GM12878 (cell line): ENCODE results near the gene MSH6. TPM values are rescaled to one million over a fixed set of nuclear protein-coding genes. Genes with fewer than 3 reads are reported as not detected.

Source experiments
- ASH2L ChIP-seq: fragments of 300-600, 200-600 bp; sonication (generic); IDR thresholded peaks from 2 replicates; pipeline ENCODE4 v1.6.1; 2017; ENCODE audit warnings: low read depth, mild to moderate bottlenecking, borderline replicate concordance
- CBFB ChIP-seq: IDR thresholded peaks from 2 replicates; pipeline ENCODE4 v1.6.1; 2016; ENCODE audit warnings: antibody characterized with exemption, low read depth
- CHD2 ChIP-seq: IDR thresholded peaks from 2 replicates; pipeline ENCODE4 v1.6.1; 2011; ENCODE audit warnings: low read depth, low read length, improper control_type of control experiment, borderline replicate concordance
- EGR1 ChIP-seq, 2 experiments: IDR thresholded peaks; 1 replicate in 1 of 2; 2 replicates in 1 of 2; pipeline ENCODE4 v1.6.1; 2011 to 2012; ENCODE audit warnings: low read depth in 2 of 2, low read length in 2 of 2, borderline replicate concordance in 1 of 2, mild to moderate bottlenecking in 1 of 2, moderate library complexity in 1 of 2
- MYC ChIP-seq: IDR thresholded peaks from 2 replicates; pipeline ENCODE4 v1.6.1; 2011; ENCODE audit warnings: mild to moderate bottlenecking, low read length, moderate library complexity, inconsistent platforms; ENCODE audit not compliant: insufficient read depth, insufficient replicate concordance, insufficient read length, severe bottlenecking
- NFYB ChIP-seq: IDR thresholded peaks from 2 replicates; pipeline ENCODE4 v1.6.1; 2011; ENCODE audit warnings: low read depth, mild to moderate bottlenecking, low read length, improper control_type of control experiment, moderate library complexity; ENCODE audit not compliant: insufficient read depth
- RBBP5 ChIP-seq: fragments of 200-600 bp; sonication (generic); conservative IDR thresholded peaks from 2 replicates; pipeline ENCODE4 v1.6.1; 2016
- SIN3A ChIP-seq: IDR thresholded peaks from 2 replicates; pipeline ENCODE4 v1.6.1; 2012; ENCODE audit warnings: low read depth, low read length, improper control_type of control experiment
- SMAD5 ChIP-seq: IDR thresholded peaks from 2 replicates; pipeline ENCODE4 v1.6.1; 2016; ENCODE audit warnings: antibody characterized with exemption, low read depth
- SMARCA5 ChIP-seq: fragments of 450-650 bp; IDR thresholded peaks from 2 replicates; pipeline ENCODE4 v1.6.1; 2017; ENCODE audit warnings: mild to moderate bottlenecking
- SP1 ChIP-seq: IDR thresholded peaks from one replicate; pipeline ENCODE4 v1.6.1; 2011; ENCODE audit warnings: low read depth, low read length
- SRF ChIP-seq, 2 experiments: IDR thresholded peaks; 2 replicates each; pipeline ENCODE4 v1.6.1; 2011; ENCODE audit warnings: low read depth in 2 of 2, low read length in 2 of 2, mild to moderate bottlenecking in 1 of 2, moderate library complexity in 1 of 2
- ZNF384 ChIP-seq: IDR thresholded peaks from 2 replicates; pipeline ENCODE4 v1.6.1; 2012; ENCODE audit warnings: low read depth, mild to moderate bottlenecking, low read length, improper control_type of control experiment, borderline replicate concordance
- polyA plus RNA-seq, 11 experiments: library from polyadenylated mRNA; depleted of rRNA in 4 of 11; unstranded in 6 of 11; stranded (reverse) in 5 of 11; fragments of >200 nt; fragmentation: Nextera tagmentation in 4 of 11; fragmentation: Illumina TruSeq in 1 of 11; extraction: Ambion mirVana in 4 of 11; extraction: Trizol in 1 of 11; gene quantifications; 1 replicate in 1 of 11; 2 replicates in 10 of 11; pipeline versions ENCODE4 v1.2.1 to v1.2.3, GENCODE V29; 2011 to 2016; ENCODE audit warnings: inconsistent platforms in 2 of 11, missing spikeins in 2 of 11, low read depth in 1 of 11
- total RNA-seq, 4 experiments: library from RNA; depleted of rRNA in 3 of 4; stranded (reverse); fragments of >200 nt in 3 of 4; fragmentation: Illumina TruSeq in 1 of 4; extraction: Trizol in 1 of 4; gene quantifications; 2 replicates each; pipeline versions ENCODE4 v1.2.1 to v1.2.3, GENCODE V29; 2013 to 2021
- TF ChIP-seq, protein P1 (sequence below): IDR thresholded peaks from 2 replicates; pipeline ENCODE4 v1.6.1; 2011; ENCODE audit warnings: borderline replicate concordance, low read depth, mild to moderate bottlenecking, moderate library complexity, low read length; ENCODE audit not compliant: insufficient read depth, poor library complexity, severe bottlenecking
- TF ChIP-seq, protein P2 (sequence below): IDR thresholded peaks from 2 replicates; pipeline ENCODE4 v1.6.1; 2012; ENCODE audit warnings: low read depth, low read length, improper control_type of control experiment
- TF ChIP-seq, protein P3 (sequence below): fragments of 450-650 bp; conservative IDR thresholded peaks from 2 replicates; pipeline ENCODE4 v1.6.1; 2017; ENCODE audit warnings: mild to moderate bottlenecking, moderate library complexity
- TF ChIP-seq, protein P4 (sequence below): IDR thresholded peaks from 2 replicates; pipeline ENCODE4 v1.6.1; 2012; ENCODE audit warnings: low read length, inconsistent platforms
- TF ChIP-seq, protein P5 (sequence below): fragments of 450-650 bp; IDR thresholded peaks from 2 replicates; pipeline ENCODE4 v1.6.1; 2017; ENCODE audit warnings: mild to moderate bottlenecking, moderate library complexity

The MSH6 gene
- total and polyA plus RNA-seq, 10 of the 15 experiments (the other 5 are each of a cell fraction or from before 2014, with no cell fraction given) = 12.4 to 108 (median 67.4) TPM

DNA sequence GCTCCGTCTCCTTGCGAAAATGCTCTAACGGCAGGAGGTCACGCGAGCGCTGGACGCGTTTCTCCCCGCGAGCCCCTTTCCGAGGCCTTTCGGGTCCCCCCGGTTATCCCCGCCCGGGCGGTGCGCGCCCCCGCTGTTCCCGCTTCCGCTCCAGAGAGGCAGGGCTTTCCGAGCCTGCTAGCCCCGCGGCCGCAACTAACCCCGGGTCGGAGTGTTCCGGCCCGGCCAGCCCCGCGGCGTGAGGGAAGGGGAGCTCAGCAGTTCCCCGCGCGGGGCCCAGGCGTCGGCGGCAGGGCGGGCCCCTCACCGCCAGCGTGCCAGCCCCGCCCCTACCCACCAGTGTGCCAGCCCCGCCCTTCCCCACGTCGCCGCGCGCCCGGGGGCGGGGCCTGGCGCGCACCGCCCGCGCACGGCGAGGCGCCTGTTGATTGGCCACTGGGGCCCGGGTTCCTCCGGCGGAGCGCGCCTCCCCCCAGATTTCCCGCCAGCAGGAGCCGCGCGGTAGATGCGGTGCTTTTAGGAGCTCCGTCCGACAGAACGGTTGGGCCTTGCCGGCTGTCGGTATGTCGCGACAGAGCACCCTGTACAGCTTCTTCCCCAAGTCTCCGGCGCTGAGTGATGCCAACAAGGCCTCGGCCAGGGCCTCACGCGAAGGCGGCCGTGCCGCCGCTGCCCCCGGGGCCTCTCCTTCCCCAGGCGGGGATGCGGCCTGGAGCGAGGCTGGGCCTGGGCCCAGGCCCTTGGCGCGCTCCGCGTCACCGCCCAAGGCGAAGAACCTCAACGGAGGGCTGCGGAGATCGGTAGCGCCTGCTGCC is at the start of gene MSH6 (continued):
- TF ChIP-seq, protein P1, sequence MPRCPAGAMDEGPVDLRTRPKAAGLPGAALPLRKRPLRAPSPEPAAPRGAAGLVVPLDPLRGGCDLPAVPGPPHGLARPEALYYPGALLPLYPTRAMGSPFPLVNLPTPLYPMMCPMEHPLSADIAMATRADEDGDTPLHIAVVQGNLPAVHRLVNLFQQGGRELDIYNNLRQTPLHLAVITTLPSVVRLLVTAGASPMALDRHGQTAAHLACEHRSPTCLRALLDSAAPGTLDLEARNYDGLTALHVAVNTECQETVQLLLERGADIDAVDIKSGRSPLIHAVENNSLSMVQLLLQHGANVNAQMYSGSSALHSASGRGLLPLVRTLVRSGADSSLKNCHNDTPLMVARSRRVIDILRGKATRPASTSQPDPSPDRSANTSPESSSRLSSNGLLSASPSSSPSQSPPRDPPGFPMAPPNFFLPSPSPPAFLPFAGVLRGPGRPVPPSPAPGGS = peak; percentile 17
- TF ChIP-seq CHD2 (peak; percentile 62), MYC (peak; percentile 17), SP1 (peak; percentile 69), RBBP5 (no peak), SMAD5 (peak; percentile 77), SIN3A (peak; percentile 46; the same call in 1 of the 2 replicates), ASH2L (peak; percentile 62; the same call in 1 of the 2 replicates), NFYB (no peak), ZNF384 (no peak), CBFB (peak; percentile 50; the same call in 1 of the 2 replicates), SMARCA5 (peak; percentile 24; the same call in 1 of the 2 replicates), EGR1 (IDR thresholded peaks at IDR 0.05; ENCODE audit: borderline replicate concordance in 1 of 2, low read depth in 2 of 2, low read length in 2 of 2) (peak; percentile 8 to 88), SRF (IDR thresholded peaks at IDR 0.05; ENCODE audit: low read depth in 2 of 2, low read length in 2 of 2) (no peak)
- TF ChIP-seq, protein P2, sequence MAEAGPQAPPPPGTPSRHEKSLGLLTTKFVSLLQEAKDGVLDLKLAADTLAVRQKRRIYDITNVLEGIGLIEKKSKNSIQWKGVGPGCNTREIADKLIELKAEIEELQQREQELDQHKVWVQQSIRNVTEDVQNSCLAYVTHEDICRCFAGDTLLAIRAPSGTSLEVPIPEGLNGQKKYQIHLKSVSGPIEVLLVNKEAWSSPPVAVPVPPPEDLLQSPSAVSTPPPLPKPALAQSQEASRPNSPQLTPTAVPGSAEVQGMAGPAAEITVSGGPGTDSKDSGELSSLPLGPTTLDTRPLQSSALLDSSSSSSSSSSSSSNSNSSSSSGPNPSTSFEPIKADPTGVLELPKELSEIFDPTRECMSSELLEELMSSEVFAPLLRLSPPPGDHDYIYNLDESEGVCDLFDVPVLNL = peak; percentile 83
- TF ChIP-seq, protein P3, sequence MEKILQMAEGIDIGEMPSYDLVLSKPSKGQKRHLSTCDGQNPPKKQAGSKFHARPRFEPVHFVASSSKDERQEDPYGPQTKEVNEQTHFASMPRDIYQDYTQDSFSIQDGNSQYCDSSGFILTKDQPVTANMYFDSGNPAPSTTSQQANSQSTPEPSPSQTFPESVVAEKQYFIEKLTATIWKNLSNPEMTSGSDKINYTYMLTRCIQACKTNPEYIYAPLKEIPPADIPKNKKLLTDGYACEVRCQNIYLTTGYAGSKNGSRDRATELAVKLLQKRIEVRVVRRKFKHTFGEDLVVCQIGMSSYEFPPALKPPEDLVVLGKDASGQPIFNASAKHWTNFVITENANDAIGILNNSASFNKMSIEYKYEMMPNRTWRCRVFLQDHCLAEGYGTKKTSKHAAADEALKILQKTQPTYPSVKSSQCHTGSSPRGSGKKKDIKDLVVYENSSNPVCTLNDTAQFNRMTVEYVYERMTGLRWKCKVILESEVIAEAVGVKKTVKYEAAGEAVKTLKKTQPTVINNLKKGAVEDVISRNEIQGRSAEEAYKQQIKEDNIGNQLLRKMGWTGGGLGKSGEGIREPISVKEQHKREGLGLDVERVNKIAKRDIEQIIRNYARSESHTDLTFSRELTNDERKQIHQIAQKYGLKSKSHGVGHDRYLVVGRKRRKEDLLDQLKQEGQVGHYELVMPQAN = peak; percentile 81
- TF ChIP-seq, protein P4, sequence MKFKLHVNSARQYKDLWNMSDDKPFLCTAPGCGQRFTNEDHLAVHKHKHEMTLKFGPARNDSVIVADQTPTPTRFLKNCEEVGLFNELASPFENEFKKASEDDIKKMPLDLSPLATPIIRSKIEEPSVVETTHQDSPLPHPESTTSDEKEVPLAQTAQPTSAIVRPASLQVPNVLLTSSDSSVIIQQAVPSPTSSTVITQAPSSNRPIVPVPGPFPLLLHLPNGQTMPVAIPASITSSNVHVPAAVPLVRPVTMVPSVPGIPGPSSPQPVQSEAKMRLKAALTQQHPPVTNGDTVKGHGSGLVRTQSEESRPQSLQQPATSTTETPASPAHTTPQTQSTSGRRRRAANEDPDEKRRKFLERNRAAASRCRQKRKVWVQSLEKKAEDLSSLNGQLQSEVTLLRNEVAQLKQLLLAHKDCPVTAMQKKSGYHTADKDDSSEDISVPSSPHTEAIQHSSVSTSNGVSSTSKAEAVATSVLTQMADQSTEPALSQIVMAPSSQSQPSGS = no peak
- TF ChIP-seq, protein P5, sequence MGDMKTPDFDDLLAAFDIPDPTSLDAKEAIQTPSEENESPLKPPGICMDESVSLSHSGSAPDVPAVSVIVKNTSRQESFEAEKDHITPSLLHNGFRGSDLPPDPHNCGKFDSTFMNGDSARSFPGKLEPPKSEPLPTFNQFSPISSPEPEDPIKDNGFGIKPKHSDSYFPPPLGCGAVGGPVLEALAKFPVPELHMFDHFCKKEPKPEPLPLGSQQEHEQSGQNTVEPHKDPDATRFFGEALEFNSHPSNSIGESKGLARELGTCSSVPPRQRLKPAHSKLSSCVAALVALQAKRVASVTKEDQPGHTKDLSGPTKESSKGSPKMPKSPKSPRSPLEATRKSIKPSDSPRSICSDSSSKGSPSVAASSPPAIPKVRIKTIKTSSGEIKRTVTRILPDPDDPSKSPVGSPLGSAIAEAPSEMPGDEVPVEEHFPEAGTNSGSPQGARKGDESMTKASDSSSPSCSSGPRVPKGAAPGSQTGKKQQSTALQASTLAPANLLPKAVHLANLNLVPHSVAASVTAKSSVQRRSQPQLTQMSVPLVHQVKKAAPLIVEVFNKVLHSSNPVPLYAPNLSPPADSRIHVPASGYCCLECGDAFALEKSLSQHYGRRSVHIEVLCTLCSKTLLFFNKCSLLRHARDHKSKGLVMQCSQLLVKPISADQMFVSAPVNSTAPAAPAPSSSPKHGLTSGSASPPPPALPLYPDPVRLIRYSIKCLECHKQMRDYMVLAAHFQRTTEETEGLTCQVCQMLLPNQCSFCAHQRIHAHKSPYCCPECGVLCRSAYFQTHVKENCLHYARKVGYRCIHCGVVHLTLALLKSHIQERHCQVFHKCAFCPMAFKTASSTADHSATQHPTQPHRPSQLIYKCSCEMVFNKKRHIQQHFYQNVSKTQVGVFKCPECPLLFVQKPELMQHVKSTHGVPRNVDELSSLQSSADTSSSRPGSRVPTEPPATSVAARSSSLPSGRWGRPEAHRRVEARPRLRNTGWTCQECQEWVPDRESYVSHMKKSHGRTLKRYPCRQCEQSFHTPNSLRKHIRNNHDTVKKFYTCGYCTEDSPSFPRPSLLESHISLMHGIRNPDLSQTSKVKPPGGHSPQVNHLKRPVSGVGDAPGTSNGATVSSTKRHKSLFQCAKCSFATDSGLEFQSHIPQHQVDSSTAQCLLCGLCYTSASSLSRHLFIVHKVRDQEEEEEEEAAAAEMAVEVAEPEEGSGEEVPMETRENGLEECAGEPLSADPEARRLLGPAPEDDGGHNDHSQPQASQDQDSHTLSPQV = no peak
